DND-41 (cell line): ENCODE results near the gene ATXN2.

Experiments
- CTCF ChIP-seq: IDR thresholded peaks from 2 replicates; pipeline ENCODE4 v1.5.1; 2012; ENCODE audit warnings: borderline replicate concordance, low read length, moderate library complexity, mild to moderate bottlenecking; ENCODE audit not compliant: poor library complexity, severe bottlenecking; ENCODE audit errors: extremely low read depth
- EZH2 ChIP-seq: IDR thresholded peaks from 3 replicates; pipeline ENCODE4 v1.6.1; 2012; ENCODE audit warnings: borderline replicate concordance, low read depth, mild to moderate bottlenecking, moderate library complexity, low read length, inconsistent platforms; ENCODE audit not compliant: severe bottlenecking

DNA sequence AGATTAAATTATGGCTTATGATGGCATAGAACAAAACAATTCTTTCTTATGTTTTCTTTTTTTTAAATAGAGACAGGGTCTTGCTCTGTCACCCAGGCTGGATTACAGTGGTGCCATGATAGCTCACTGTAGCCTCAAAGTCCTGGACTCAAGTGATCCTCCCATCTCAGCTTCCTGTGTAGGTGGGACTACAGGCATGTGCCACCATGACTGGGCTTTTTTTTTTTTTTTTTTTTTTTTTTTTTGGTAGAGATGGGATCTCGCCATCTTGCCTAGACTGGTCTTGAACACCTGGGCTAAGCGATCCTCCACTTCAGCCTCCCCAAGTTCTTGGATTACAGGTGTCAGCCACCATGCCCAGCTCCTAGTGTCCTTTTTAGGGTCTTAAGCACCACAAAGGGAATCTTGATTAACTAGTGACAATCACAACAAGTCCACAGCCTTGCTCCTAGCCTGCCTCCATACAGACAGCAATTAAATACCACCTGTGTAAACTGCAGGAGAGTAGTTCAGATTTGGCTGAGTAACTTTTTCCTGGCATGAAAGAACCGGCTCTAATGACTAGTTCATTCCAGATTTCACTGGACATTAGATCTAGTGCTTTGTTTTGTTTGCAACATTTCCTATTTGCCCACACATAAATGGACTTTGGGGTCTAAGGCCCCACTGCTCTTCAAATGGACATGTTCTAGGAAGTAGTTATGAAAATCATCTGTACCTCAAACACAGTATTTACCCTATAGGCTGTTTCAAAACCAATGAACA lies 131.8 kb downstream of the ATXN2 start:
- TF ChIP-seq EZH2 (no peak), CTCF (no peak)
